Endodermal cell (in vitro differentiated cells): Measurements from ENCODE around the gene BICD2. TPM values are rescaled to one million over a fixed set of nuclear protein-coding genes. Genes with fewer than 3 reads are reported as not detected.

Source experiments
- DNase-seq: peaks from one replicate; pipeline ENCODE4 v3.0.0-alpha.2; 2017
- H3K27ac ChIP-seq: 2 replicates; pipeline ENCODE4 v1.5.1; 2013; ENCODE audit warnings: mild to moderate bottlenecking, low read depth, low read length, moderate library complexity
- H3K27me3 ChIP-seq: 2 replicates; pipeline ENCODE4 v1.6.1; 2013; ENCODE audit warnings: mild to moderate bottlenecking, low read length, moderate library complexity; ENCODE audit not compliant: insufficient read depth, control insufficient read depth, poor library complexity, severe bottlenecking
- H3K36me3 ChIP-seq: 2 replicates; pipeline ENCODE4 v1.7.0; 2013; ENCODE audit warnings: mild to moderate bottlenecking, low read length, moderate library complexity; ENCODE audit not compliant: control insufficient read depth, insufficient read depth
- H3K4me1 ChIP-seq: one replicate; pipeline ENCODE4 v1.7.0; 2013; ENCODE audit warnings: low read length; ENCODE audit not compliant: control insufficient read depth, insufficient read depth
- H3K4me3 ChIP-seq: 2 replicates; pipeline ENCODE4 v1.5.1; 2013; ENCODE audit warnings: mild to moderate bottlenecking, low read length, moderate library complexity
- H3K9ac ChIP-seq: 2 replicates; pipeline ENCODE4 v1.6.1; 2013; ENCODE audit warnings: mild to moderate bottlenecking, low read length, moderate library complexity; ENCODE audit not compliant: poor library complexity, severe bottlenecking; ENCODE audit errors: extremely low read depth
- H3K9me3 ChIP-seq: 2 replicates; pipeline ENCODE4 v1.6.1; 2013; ENCODE audit warnings: mild to moderate bottlenecking, low read length, moderate library complexity; ENCODE audit not compliant: control insufficient read depth
- H3K27ac Mint-ChIP-seq: 2 replicates; pipeline ENCODE4 v1.8.0; 2020; ENCODE audit warnings: mixed read lengths
- H3K27me3 Mint-ChIP-seq: 2 replicates; pipeline ENCODE4 v1.8.0; 2021; ENCODE audit warnings: mild to moderate bottlenecking, mixed read lengths; ENCODE audit not compliant: insufficient read depth
- H3K36me3 Mint-ChIP-seq: 2 replicates; pipeline ENCODE4 v1.8.0; 2020; ENCODE audit warnings: low read depth, mixed read lengths
- H3K4me1 Mint-ChIP-seq: 2 replicates; pipeline ENCODE4 v1.8.0; 2020; ENCODE audit warnings: mixed read lengths
- H3K4me3 Mint-ChIP-seq: 2 replicates; pipeline ENCODE4 v1.8.0; 2020; ENCODE audit warnings: mild to moderate bottlenecking, moderate library complexity, mixed read lengths
- H3K9me3 Mint-ChIP-seq: 2 replicates; pipeline ENCODE4 v1.8.0; 2020; ENCODE audit warnings: mild to moderate bottlenecking, mixed read lengths
- WGBS, 2 experiments: methylation state at CpG; one replicate each; pipeline versions ENCODE4 v1.1.5 to v1.1.7; 2013; ENCODE audit warnings: missing lambda C conversion rate in 2 of 2, mixed read lengths in 1 of 2; ENCODE audit not compliant: insufficient coverage in 1 of 2, insufficient read length in 1 of 2; 5-methylcytosine and 5-hydroxymethylcytosine counted together
- total RNA-seq, 2 donors: library from RNA; stranded (reverse); fragmentation: NEBNext Ultra II Directional in 1 of 2; extraction: Animal tissue kit (Norgen Biotek cat#: 25700) in 1 of 2; gene quantifications; 2 replicates in 1 of 2; 3 replicates in 1 of 2; pipeline ENCODE4 v1.2.1, GENCODE V29; 2021
- TF ChIP-seq, protein P1 (sequence below): fragments of 200-600 bp; sonication (generic); conservative IDR thresholded peaks from 2 replicates; pipeline ENCODE4 v1.5.0; 2021; ENCODE audit warnings: antibody characterized with exemption, mild to moderate bottlenecking

BICD2 gene
- total RNA-seq, 2 donors from 2014 or later, result 20.7 to 20.9 TPM

- Histone ChIP-seq H3K9me3 (no peaks in the 10 kb centered on the region), H3K27me3 (no peaks in the 10 kb centered on the region), H3K27ac (peak overlapping the region; percentile 16), H3K9ac (peak overlapping the region; percentile 87), H3K4me1 (no peaks in the 10 kb centered on the region), H3K4me3 (peak overlapping the region; percentile 98), H3K36me3 (no peaks in the 10 kb centered on the region)
- Mint-ChIP-seq H3K4me1 (peaks cover 10% of the 10 kb centered on the region), H3K9me3 (no peaks in the 10 kb centered on the region), H3K27ac (peak overlapping the region; percentile 86), H3K36me3 (peaks cover 4% of the 10 kb centered on the region), H3K4me3 (peak overlapping the region; percentile 96), H3K27me3 (no peaks in the 10 kb centered on the region)
- 33 to 55% methylated on average over 6 to 14 of the region's 14 CpGs for WGBS, 2 experiments
- DNase-seq, result peak; percentile 63
- TF ChIP-seq, protein P1, sequence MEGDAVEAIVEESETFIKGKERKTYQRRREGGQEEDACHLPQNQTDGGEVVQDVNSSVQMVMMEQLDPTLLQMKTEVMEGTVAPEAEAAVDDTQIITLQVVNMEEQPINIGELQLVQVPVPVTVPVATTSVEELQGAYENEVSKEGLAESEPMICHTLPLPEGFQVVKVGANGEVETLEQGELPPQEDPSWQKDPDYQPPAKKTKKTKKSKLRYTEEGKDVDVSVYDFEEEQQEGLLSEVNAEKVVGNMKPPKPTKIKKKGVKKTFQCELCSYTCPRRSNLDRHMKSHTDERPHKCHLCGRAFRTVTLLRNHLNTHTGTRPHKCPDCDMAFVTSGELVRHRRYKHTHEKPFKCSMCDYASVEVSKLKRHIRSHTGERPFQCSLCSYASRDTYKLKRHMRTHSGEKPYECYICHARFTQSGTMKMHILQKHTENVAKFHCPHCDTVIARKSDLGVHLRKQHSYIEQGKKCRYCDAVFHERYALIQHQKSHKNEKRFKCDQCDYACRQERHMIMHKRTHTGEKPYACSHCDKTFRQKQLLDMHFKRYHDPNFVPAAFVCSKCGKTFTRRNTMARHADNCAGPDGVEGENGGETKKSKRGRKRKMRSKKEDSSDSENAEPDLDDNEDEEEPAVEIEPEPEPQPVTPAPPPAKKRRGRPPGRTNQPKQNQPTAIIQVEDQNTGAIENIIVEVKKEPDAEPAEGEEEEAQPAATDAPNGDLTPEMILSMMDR, result no peak
Measured at GRCh38 chr9:92668746-92669526, 95.7 kb downstream of the BICD2 start.

GRCh38 chr9:92666912-92667532 lies 97.6 kb downstream of the BICD2 start:
- TF ChIP-seq, protein P1, result no peak
- peak; percentile 21 for DNase-seq

GRCh38 chr9:92666236-92666635 lies 98.4 kb downstream of the BICD2 start:
- 93 to 97% methylated on average over 4 to 6 of the region's 6 CpGs for WGBS, 2 experiments
- Mint-ChIP-seq H3K9me3 (no peaks in the 10 kb centered on the region), H3K4me1 (peaks cover 10% of the 10 kb centered on the region), H3K4me3 (no peak overlapping the region), H3K27ac (no peak overlapping the region), H3K36me3 (peaks cover 4% of the 10 kb centered on the region), H3K27me3 (no peaks in the 10 kb centered on the region)
- Histone ChIP-seq H3K9ac (no peak overlapping the region), H3K27ac (no peak overlapping the region), H3K9me3 (no peaks in the 10 kb centered on the region), H3K4me3 (no peak overlapping the region), H3K36me3 (no peaks in the 10 kb centered on the region), H3K27me3 (no peaks in the 10 kb centered on the region), H3K4me1 (no peaks in the 10 kb centered on the region)
- peak; percentile 36 for DNase-seq
- TF ChIP-seq, protein P1, result no peak

More at GRCh38 chr9:92666912-92667532, 97.6 kb downstream of the BICD2 start:
- H3K4me3 Mint-ChIP-seq, result no peak overlapping the region
- no peaks in the 10 kb centered on the region for H3K27me3 ChIP-seq
- H3K4me3 ChIP-seq, result no peak overlapping the region
- H3K27me3 Mint-ChIP-seq, result no peaks in the 10 kb centered on the region
- H3K4me1 ChIP-seq, result no peaks in the 10 kb centered on the region
- no peak overlapping the region for H3K9ac ChIP-seq
- no peaks in the 10 kb centered on the region for H3K9me3 ChIP-seq
- H3K27ac Mint-ChIP-seq, result no peak overlapping the region
- H3K36me3 Mint-ChIP-seq, result peaks cover 4% of the 10 kb centered on the region
- no peak overlapping the region for H3K27ac ChIP-seq
- no peaks in the 10 kb centered on the region for H3K36me3 ChIP-seq
- 89 to 90% methylated on average over 3 to 8 of the region's 8 CpGs for WGBS, 2 experiments
- H3K9me3 Mint-ChIP-seq, result no peaks in the 10 kb centered on the region
- H3K4me1 Mint-ChIP-seq, result peaks cover 10% of the 10 kb centered on the region
